GM03348 (cell line): Measurements from ENCODE around the gene LBX2.
"Not testable (repeated sequence)": the region's sequence is repeated elsewhere in the genome, so short reads cannot be mapped to it uniquely, and the experiment has no call there.

Experiments used
- DNase-seq: peaks from one replicate; pipeline ENCODE4 v3.0.0; 2012; ENCODE audit warnings: low spot score

Gene LBX2

DNA sequence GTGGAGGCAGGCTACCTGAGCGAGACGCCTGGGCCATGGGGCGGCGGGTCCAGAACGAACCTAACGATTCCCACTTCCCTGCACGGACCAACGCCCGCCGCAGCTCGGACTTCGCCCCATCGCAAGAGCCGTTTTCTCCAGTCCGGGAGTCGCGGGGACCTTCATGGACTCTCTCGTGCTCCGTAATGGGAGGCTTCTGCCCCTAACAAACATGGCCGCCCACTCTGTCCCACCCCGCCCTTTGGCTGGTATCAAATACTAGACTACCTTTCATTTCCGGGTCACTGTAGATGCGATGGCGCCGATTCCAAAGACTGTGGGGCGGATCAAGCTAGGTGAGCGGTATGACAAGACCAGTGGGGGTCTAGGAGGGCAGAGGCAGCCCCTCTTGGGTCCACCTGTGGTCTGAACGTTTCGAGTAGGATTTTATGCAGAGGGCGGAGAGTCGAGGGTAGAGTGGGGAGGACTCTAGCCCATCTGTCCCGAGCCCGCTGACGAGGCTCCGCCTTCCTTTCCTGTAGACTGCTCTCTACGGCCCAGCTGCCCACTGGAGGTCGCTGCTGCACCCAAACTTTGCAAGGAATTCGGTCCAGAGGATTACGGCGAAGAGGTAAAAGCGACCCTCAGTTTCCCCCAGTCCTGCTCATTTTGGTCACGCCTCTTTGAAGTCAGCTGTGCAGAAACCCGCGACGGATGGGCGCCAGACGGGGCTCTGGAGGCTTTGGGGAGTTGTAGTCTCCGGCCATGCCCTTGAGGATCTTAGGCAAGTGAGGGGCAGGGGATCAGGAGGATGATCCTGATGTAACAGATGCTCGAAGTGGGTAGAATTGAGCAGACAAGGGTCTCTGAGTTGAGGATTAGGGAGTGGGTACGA is 16.4 kb downstream of the LBX2 start, which contains the start of the genes CCDC142 and TTC31:
Gene CCDC142 (minus strand): TSS at position 198 of the 874 bp plus-strand sequence. CDS start 161 bp downstream, at position 37.
Gene TTC31 (plus strand): TSS at position 281 of the 874 bp plus-strand sequence. CDS start 15 bp downstream, at position 296.
- peak; percentile 94 for DNase-seq

DNA sequence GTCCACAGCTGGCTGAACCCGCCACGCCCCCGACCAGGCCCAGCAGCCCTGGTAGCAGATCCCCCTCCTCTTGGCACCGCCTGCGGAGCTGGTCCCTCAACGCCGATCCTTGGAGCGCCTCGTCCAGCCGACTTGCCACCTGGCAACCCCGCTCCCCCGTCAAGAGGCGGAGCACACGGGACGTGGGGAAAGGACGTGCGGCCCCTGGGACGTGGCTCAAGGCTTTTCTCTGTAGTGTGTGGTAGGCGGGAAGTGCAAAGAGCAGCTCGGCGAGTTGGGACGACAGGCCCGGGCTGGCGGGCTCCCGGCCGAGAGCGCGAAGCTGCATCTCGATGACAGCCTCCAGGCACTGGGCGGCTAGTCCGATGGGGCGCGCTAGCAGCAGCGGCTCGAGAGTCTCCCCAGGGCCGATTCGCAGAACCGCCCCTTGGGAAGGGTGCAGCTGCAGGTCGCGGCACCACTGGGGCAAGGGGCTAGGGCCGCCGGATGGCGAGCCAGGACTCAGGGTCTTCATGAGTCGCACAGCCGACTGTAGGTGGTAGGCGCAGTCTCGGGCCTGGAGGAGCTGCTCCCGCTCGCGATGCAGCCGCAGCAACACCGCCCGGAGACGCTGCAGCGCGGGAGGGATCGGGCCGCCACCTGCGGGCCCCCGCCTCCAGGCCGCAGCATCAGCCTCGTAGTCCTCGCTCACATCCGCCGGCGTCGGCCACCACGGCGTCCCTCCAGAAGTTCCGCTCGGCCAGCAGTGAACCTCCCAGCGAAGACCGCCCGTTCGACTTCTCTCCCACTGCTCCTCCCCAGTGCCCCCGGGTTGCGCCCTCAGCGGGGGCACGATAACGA is 17.2 kb downstream of the LBX2 start:
- peak; percentile 55 for DNase-seq

DNA sequence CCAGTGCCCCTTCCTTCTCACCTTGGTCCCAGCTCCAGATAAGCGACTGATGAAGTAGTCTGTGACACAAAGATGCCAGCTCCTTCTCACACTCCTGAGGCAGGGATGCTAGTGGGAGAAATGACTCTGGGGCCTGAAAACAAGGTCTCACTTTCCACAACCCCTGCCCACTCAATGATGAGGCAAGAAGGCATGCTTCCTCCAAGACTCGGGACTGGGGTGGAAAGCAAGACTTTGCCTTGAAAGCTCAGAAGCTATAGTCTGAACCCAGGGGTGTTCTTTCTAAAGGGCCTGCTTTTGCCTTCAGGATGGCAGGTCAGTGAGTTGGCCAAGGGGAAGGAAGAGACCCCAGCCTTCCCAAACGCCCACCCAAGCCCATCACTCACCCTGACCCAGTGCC is 18.0 kb downstream of the LBX2 start:
- no peak for DNase-seq

DNA sequence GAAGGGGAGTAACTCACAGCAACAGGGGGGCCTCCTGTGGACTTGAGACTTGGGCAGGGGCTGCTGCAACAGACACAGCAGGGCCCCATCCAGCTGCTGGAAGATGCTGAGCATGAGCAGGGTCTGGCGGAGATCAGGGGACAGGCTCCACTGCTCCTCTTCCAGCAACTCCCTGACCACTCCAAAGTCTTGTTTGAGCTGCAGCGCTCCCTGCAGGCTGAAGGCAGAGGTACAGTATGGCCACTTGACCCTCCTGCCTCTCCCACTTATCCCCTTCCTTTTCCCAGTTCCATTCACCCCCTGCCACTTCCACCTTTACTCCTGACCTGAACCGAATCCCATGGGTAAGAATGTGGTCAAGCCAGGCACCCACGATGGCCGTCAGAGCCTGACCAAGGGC is 24.5 kb downstream of the LBX2 start:
- DNase-seq: no peak

DNA sequence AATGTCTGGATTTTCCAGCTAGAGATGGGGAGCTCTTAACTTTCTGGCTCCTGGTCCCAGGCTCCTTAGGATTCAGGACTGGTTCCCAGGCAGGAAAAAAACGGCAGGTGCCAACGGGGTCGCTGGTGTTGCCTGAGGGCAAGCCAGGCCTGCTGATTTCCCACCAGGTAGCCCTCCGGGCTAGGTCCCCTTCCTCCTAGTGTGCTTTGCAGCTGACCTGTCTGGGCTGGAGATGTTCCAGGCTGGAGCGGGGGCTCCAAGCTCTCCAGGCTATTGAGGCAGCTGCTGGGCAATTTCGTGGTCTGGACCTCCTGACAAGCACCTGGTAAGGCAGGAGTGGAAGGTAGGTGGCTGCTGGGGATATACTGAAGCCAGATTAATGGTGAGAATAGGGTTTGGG is 24.9 kb downstream of the LBX2 start:
- DNase-seq: no peak

DNA sequence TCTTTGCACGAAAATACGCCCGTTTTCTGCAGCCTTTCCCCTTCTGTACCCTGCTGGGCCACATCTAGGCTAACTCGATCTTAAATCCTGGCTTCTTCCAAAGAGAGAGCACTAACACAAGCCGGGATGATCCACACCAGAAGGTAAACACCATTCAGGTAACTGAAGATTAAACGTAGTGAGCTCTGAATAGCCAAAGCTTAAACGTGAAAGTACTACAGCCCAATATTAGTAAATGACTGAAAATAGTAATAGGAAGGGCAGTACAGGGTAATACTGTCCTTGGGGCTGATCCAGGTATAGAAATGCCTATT is 26.5 kb downstream of the LBX2 start:
- DNase-seq: no peak

DNA sequence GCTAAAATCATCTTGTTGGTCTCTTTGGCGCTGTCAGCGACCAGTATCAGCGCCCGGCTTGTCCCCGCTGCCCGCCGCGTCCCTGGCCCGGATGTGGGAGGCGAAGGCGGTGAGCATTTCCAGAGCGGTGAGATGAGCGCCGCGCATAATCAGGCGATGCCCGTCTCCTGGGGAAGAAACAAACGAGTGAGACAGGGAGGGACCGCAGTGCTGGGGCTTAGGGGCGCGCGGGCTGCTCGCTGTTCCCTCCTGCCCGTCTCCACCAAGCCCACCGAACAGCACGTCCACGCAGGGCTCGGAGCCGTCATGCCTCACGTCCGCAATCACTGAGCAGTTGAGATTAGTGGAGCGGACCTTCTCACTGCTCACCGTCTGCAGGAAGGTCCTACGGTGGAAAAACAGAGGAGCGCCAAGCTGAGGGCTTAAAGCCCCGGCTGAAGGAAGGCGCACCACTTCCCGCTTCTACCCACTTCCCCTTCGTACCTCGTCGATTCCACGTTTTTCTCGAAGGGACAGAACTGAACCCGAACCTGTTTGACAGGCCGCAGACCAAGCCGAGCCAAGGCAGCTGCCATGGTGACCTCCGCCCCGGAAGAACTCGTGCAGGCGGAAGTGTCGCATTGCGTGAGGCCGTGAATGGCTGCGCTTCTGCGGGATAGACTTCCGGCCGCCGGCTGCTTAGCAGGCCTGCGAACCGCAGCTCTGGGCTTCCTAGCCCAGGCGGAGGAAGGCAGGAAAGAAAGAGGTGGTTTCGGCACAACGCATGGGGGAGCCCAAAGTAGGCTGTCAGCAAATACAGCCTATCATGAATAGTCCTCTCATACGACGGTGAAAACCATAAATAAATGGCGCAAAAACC is 27.1 kb downstream of the LBX2 start, which contains the start of gene MRPL53:
Gene MRPL53 (minus strand): TSS at position 595 of the 859 bp plus-strand sequence. CDS start 20 bp downstream, at position 575.
- peak; percentile 87 for DNase-seq

DNA sequence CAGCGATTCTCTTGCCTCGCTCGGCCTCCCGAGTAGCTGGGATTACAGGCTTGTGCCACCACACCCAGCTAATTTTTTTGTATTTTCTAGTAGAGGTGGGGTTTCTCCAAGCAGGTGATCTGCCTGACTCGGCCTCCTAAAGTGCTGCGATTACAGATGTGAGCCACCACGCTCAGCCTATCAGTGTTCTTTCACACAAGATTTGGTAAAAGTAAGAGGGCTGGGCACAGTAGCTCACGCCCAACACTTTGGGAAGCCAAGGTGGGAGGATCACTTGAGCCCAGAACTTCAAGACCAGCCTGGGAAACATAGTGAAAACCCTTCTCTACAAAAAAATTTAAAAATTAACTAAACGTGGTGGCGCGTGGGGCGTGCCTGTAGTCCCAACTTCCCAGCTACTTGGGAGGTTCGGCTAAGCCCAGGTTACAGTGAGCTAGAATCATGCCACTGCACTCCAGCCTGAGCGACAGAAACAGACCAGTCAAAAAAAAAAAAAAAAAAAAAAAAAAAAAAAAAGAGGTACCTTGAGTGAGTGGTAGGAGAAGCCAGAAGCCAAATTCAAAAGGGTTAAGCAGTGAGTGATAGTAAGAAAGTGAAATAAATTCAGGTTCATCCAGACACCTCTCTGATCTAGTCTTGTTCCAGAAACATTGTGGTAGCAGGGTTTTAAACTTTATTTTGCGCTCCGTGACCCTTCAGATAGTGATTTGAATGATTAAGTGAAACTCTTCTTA is 27.9 kb downstream of the LBX2 start:
- no peak for DNase-seq

DNA sequence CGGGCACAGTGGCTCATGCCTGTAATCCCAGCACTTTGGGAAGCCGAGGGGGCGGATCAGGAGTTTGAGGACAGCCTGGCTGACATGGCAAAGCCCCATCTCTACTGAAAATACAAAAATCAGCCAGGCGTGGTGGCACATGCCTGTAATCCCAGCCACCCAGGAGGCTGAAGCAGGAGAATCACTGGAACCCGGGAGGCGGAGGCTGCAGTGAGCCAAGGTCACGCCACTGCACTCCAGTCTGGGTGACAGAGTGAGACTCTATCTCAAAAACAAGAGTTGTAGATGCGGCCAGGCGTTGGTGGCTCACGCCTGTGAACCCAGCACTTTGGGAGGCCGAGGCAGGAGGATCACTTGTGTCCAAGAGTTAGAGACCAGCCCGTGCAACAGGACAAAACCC is 28.7 kb downstream of the LBX2 start:
- not testable (repeated sequence) for DNase-seq

DNA sequence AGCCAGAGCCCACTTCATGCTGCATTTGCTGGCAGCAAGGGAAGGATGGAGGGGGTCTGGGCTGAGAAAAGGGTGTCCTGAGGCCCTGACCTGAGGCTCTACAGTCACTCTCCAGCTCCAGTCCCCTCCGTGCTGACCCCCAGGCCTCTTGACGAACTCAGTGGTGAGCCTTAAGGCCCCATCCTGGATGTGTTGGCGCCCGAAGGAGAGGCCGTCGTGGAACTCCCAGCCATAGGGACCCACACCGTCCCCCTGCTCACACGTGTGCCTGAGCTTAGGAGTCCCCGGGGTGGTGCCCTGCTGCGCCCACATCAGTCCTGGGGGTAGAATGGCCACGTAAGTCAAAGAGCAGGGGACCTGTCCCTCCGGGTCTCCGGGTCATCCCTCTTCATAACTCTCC is 35.0 kb downstream of the LBX2 start:
- no peak for DNase-seq

DNA sequence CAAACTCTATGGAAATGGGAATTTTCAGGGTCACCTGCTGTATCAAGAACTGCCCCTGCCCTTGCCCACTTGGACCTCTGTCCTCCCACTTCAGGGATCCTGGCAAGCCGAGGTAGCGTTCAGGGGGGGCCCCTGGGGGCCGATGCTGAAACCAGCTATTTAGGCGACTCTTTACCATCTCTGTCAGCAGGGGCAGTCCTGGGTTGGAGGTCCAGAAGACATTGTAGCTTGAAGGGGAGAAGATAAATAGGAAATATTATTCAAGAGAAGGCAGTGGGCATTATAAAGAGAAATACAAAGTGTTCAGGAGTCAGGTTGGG is 36.7 kb downstream of the LBX2 start:
- no peak for DNase-seq

DNA sequence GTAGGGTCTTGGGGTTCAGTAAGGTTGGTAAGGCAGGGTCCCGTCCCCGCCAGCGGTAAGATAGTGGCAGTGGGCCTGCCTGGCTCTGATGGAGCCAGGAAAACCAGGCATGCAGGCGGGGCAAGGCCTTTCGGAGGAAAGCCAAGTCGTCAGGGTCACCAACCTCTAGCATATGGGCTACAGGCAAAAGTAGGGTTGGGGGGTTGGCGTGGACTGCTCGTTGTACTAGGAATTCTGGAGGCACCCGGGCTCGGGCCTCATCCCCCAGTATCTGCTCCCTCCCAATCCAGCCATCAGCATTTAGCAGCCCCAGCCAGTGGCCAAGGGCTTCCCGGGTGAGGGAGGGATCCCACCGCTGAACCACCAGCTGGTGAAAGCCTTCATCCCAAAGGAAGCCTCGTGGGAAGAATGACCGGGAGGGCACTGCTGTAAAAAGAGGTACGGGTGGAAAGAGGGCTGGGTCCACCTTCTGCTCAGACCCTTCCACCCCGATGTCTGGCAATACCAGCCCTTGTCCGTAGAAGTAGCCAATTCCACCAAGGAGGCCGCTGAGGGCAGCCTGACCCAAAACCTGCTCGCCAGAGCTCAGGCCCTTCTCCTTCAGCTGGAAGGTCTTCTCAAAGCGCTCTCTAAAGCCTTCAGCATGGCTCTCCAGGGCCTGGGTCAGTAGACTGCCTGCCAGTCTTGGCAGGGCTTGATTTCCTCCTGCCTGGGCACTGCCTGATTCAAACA is 37.2 kb downstream of the LBX2 start:
- DNase-seq: no peak

DNA sequence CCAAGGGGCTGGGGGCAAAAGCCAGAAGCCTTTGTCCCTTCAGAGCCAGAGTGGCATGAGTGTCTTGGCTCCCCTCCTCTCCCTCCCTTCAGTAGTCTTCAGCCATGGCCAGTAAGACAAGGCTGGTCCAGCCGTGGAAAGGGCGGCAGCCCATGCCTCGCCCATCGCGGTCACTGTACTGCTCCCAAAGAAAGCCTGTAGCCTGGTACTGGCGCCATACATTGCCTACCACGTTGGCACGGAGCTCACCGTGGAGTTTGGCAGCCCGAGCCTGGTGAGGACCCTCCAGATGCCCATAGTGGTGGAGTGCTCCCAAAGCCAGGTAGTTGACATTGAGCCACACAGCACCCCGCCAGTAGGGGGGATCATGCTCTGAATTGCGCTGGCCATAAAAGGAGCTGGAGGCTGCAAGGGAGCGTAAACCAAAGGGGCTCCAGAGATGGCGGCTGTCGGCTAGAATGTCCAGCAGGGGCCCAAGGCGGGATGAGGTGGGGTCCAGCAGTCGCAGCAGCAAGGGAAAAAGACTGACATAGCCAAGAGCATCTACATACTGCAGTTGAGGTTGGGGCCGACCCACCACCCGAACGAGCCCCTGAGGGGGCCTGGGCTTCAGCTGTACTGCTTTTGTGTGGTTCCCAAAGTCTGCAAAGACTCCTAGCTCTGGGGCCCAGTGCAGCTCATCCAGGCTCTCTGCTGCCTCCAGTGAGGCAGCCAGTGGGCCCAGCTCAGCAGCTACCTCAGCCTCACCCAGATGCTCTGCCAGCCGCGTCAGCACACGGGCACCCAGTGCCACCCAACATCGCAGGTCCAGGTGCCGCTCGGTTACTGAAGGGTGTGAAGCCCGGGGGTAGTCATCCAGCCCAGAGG is 38.0 kb downstream of the LBX2 start:
- no peak for DNase-seq

DNA sequence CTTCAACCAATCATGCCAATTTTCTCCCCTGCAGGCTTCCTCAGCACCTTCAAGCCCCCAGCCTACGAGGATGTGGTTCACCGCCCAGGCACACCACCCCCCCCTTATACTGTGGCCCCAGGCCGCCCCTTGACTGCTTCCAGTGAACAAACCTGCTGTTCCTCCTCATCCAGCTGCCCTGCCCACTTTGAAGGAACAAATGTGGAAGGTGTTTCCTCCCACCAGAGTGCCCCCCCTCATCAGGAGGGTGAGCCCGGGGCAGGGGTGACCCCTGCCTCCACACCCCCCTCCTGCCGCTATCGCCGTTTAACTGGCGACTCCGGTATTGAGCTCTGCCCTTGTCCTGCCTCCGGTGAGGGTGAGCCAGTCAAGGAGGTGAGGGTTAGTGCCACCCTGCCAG is 39.2 kb downstream of the LBX2 start:
- not testable (repeated sequence) for DNase-seq

DNA sequence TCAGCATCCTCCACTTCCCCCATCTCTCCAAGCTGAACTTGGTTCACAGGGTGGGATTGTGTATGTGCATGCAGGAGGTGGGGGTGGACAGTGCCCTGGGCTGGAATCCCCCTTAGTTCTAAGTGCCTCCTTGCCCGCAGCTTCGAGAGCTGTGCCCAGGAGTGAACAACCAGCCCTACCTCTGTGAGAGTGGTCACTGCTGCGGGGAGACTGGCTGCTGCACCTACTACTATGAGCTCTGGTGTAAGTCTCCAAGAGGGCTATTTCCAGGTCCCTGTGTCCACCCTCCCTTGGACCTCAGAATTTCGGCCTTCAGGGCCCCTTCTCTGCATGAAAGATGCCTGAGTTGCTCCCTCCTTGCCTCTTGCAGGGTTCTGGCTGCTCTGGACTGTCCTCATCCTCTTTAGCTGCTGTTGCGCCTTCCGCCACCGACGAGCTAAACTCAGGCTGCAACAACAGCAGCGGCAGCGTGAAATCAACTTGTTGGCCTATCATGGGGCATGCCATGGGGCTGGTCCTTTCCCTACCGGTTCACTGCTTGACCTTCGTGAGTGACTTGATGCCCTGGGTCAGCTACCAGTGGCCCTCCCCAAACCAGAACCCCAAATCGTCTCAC is 39.8 kb downstream of the LBX2 start:
- DNase-seq: not testable (repeated sequence)

DNA sequence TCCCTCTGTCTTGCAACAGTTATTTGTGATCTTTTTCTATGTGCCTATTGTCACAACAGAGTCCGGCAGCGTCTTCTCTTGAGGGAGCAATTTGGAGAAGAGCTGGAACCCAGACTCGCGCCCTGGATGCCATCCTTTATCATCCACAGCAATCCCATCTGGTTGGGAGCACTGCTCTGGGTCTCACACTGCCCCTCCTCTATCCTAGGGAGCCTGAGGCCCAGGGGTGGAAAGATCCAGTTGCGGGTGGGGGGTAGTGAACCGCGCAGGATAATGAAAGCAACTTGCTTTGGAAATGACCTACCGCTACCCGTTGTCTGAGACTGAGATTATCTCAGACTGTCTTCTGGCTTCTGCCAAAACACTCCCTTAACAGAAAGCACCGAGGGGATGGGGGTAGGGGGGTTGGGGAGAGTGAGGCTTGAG is 40.5 kb downstream of the LBX2 start:
- DNase-seq: no peak

DNA sequence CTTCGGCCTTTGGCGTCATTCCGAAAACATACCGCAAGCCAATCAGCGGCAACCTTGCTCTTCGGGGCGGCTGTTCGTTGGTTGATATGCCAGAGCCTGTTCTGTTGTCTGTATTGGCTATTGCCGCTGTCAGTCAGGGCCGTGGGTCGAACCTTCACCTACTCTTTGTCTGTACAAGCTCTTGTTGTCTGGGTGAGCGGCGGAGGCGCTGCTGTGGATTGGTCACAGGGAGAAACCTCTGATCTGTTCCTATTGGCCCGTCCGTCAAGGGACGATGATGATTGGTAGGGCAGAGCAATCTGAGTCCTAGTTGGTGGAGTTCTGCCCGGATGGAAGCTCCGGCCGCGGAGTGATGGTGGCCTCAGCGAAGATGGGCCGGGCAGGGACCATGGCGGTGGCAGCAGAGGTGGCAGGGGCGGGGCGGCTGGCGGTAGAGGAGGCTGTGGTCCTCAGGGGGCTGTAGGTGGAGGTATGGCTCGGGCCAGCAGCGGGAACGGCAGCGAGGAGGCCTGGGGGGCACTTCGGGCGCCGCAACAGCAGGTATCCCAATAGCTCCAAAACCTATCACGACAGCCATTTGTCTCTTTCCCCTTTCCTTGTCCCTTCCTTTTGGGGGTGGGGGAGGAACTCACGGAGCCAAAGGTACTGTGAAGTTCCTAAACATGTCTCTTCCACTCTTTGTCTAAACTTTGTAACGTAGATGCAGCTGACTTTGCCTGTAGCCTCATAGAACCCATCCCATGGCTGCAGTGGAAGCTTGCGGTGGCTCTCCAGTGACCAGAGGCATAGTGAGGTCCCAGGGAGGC is 41.1 kb downstream of the LBX2 start, which contains the start of gene WBP1:
Gene WBP1 (plus strand): TSS at position 307 of the 806 bp plus-strand sequence. CDS start 165 bp downstream, at position 472.
- peak; percentile 99 for DNase-seq

DNA sequence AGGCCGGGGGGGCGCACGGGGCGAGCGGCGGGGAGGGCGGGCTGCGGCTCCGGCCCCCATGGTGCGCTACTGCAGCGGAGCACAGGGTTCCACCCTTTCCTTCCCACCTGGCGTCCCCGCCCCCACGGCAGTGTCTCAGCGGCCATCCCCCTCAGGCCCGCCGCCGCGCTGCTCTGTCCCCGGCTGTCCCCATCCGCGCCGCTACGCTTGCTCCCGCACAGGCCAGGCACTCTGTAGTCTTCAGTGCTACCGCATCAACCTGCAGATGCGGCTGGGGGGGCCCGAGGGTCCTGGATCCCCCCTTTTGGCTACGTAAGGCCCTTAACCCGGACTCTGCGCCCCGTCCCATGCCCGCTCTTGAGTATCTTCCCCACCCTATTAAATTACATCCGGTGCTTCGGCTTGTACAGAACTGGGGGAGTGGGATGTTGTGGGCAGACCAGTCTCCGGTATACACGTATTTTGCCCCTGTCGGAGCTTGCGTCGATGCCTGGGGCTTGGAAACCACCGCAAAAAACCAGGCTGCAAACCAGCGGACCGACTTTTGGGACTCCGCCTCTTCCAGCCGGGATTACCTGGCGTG is 41.8 kb downstream of the LBX2 start:
- no peak for DNase-seq
